Brain pericyte (primary cell): ENCODE data around the gene PSMD13.
"Not testable (repeated sequence)": the region's sequence is repeated elsewhere in the genome, so short reads cannot be mapped to it uniquely, and the experiment has no call there.

ENCODE experiments used
- DNase-seq: peaks from one replicate; pipeline ENCODE4 v3.0.0-alpha.2; 2012; ENCODE audit warnings: low read depth, low spot score

The PSMD13 gene

GRCh38 chr11:272195-272930 lies 35.6 kb downstream of the PSMD13 start:
- no peak for DNase-seq

DNA sequence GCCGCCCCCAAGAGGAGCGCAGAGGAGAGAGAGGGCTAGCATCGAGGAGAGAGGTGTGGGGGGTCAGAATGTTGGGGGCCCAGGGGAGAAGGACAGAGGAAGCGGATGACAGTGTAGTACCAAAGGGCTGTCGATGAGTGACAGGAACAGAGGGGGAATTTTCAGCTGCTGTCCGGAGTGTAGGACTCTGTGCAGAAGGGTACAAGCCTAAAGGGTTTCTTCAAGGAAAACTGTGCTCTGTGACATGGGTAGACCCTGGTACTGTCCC lies 36.1 kb downstream of the PSMD13 start:
- DNase-seq, result no peak

DNA sequence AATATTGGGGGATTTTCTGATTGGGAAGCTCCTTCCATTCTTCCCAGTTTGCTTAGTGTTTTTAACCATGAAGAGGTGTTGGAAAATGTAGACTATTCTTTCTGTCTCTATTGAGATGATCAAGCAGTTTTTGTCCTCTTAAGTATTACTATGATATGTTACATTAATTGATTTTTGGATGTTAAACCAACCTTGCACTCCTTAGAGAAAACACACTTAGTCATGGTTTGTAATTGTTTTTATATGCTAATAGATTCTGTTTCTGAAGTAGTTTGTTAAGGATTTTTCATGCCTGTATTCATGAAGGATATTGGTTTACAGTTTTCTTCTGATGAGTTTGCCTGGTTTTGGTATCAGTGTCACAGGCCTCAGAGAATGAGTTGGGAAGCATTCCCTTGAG lies 39.4 kb downstream of the PSMD13 start:
- no peak for DNase-seq

DNA sequence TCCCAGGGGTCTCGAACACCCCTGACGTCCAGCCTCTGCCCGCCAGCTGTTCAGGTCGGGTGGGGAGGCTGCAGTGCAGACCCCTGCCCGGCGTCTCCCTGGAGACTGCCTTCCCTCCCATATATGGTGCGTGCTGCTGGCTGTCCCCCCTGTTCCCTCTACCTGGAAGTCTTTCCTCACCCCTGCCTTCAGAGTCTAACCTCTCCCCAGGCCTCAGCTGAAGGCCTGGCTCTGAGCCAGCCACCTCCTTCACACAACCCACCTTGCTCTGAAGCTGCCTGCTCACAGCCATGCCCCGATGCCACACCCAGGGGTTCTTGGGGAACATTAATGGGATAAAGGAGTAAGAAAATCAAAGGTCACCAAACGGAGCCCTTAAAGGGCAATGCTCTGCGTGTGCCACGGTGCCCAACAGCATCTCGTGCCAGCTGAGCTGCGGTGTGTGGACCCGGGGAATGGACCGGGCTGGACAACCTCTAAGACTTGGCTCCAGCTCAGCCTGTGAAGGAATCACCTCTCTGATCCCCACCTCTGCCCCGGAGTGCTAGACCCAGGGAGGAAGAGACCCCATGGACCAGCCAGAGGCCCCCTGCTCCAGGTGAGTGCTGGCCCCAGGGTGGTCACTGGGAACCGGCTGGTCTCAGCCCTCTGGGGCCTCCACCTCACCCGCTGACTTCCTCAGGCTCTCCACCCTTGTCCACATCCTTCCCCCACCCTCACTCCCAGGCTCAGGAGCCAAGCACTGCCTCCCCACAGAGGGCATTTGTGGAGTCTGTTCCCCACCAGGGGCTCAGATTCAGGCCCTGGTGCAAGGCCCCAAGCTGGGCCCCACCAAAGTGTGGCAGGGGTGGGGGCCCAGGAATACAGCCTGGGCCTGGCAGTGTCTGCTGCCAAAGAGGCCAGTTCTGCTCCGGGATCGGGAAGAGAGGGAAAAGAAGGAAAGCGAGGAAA lies 41.5 kb downstream of the PSMD13 start, which contains the start of gene NLRP6:
NLRP6 (plus strand) TSS at position 407 of the 951 bp plus-strand sequence; CDS start at position 570, 163 bp downstream.
- DNase-seq, result no peak

DNA sequence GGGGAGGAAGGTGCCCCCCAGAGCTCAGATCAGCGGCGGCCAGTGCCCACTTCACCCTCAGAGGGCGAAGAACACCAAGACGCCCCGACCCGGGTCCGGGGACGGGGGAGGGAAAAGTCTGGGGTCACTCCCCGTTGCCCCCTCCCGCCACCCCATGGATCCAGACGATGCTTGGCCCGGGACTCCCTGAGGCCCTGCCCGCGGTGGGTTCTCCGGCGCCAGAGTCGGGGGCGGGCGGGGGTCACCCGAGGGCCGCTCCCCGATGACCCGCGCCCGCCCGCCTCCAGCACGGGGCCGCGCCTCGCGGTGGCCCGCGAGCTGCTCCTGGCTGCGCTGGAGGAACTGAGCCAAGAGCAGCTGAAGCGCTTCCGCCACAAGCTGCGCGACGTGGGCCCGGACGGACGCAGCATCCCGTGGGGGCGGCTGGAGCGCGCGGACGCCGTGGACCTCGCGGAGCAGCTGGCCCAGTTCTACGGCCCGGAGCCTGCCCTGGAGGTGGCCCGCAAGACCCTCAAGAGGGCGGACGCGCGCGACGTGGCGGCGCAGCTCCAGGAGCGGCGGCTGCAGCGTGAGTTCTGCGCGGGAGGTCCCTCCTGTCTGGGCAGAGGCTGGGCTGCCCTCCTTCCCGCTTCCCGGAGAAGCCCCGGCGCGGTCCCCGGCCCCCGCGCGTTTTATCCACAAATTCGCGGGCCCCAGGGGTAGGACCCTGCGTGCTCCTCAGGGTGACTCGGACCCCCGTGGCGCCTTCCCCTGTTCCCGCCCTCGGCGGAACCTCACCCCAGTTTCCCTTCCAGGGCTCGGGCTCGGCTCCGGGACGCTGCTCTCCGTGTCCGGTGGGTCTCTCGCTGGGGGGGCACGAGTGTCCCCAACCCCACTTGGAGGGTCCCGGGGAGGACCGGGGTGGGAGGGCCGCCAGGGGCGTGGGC lies 42.5 kb downstream of the PSMD13 start:
- no peak for DNase-seq

- no peak for DNase-seq
These were observed 43.4 kb downstream of the PSMD13 start for GRCh38 chr11:279966-280705.

- DNase-seq, result no peak
These were observed 44.1 kb downstream of the PSMD13 start for GRCh38 chr11:280706-281485.

DNA sequence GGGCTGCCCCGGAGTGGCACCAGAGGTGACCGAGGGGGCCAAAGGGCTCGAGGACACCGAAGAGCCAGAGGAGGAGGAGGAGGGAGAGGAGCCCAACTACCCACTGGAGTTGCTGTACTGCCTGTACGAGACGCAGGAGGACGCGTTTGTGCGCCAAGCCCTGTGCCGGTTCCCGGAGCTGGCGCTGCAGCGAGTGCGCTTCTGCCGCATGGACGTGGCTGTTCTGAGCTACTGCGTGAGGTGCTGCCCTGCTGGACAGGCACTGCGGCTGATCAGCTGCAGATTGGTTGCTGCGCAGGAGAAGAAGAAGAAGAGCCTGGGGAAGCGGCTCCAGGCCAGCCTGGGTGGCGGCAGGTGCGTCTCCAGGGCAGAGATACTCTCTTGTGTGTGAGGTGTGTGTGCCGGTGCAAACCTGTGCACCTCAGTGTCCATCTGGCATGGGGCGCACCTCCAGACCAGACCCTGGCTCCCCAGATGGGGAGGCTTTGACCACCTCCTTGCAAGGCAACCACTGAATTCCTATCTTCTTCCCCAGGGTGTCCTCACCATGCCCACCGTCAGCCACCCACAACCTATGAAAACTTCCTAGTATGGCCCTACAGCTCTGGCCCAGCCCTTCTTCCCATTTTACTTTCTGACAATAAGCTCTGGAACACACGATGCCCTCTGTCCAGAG lies 44.8 kb downstream of the PSMD13 start:
- no peak for DNase-seq

- no peak for DNase-seq
These were observed 45.4 kb downstream of the PSMD13 start for GRCh38 chr11:282171-282570.

DNA sequence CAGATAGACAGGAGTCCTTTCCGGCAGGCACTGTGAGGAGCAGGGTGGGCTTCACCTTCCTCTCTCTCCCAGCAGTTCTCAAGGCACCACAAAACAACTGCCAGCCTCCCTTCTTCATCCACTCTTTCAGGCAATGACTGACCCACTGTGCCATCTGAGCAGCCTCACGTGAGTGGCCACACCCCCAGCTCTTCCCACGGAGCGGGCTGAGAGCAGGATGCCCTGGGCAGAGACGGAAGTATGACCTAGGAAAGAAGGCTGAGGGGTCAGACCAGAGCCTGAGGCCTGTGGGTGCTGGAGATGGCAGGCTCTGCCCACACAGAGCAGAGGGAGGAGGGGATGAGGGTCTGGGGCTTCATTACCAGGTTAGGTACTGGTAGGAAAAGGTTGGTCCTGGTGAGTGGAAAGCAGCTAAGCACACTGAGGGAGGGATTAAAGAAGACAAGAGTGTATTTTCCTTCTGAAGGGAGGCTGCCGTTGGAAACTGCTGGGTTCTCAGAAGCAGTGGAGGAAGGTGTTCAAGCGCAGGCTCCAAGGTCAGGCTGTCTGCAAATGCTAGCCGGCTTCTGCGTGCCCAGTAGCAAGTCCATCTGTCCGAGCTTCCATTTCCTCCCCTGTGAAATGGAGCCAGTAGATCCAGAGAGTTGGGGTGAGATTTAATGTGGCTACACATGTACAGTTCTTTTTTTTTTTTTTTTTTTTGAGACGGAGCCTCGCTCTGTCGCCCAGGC lies 46.0 kb downstream of the PSMD13 start:
- no peak for DNase-seq

DNA sequence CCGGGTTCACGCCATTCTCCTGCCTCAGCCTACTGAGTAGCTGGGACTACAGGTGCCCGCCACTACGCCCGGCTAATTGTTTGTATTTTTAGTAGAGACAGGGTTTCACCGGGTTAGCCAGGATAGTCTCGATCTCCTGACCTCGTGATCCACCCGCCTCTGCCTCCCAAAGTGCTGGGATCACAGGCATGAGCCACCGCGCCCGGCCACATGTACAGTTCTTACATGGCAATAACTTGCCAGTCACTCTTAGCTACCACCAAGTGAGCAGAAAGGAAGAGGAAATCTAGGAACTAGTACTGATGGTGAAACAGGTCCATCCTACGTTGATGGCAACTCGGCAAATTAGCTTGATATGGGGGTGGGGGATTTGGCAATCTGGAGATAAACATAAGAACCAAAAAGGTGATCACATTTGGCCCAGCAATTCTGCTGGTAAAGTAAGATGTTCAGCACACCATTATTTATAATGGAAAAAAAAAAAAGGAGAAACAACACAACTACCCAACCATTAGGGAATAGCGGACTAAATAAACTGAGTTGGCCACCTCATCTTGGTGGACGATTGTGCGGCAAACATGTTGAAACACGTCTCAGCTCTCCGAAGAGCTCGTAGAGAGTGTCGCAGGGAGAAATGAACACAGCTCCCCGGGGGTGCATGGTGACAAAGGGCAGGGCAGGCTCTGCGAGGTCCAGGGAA lies 46.8 kb downstream of the PSMD13 start:
- no peak for DNase-seq

DNA sequence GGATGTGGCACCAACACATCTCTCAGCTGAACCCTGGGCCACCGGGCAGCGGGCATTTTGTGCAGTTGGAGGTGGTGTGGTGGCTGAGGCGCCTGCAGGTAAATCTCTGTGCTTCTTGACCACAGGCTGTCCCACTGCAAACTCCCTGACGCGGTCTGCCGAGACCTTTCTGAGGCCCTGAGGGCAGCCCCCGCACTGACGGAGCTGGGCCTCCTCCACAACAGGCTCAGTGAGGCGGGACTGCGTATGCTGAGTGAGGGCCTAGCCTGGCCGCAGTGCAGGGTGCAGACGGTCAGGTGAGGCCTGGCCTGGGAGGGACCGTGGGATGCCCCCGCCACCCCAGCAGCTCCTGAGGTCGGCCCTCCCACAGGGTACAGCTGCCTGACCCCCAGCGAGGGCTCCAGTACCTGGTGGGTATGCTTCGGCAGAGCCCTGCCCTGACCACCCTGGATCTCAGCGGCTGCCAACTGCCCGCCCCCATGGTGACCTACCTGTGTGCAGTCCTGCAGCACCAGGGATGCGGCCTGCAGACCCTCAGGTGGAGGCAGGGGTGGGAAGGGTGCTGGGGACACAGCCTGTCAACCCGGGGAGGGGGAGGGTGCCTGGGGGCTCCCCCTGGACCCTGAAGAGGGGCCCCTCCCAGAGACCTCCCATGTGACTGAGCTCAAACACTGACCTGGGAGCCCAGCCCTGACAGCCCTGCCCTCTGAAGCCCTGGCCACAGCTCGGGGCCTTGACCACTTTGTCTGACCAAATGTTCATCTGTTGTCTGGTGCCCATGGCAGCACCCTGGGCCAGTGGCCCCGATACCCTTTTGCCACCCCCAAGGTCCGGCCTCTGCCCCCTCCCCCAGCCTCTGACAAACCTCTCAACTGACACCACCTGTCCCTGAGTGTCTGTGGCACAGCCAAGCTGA lies 47.6 kb downstream of the PSMD13 start:
- DNase-seq, result no peak

GRCh38 chr11:285021-285893 lies 48.5 kb downstream of the PSMD13 start:
- DNase-seq, result no peak

- DNase-seq, result no peak
These were observed 49.1 kb downstream of the PSMD13 start for GRCh38 chr11:285894-286220.

GRCh38 chr11:286977-287820 lies 50.4 kb downstream of the PSMD13 start:
- not testable (repeated sequence) for DNase-seq
